HG03565 (cell line): ENCODE results near the gene FMR1NB.

Experiments
- ATAC-seq: cut with Tn5 transposase; IDR thresholded peaks from one replicate; pipeline ENCODE4 v1.9.1; 2021; ENCODE audit warnings: mild to moderate bottlenecking, moderate library complexity; ENCODE audit not compliant: unreplicated experiment

The FMR1NB gene, protein sequence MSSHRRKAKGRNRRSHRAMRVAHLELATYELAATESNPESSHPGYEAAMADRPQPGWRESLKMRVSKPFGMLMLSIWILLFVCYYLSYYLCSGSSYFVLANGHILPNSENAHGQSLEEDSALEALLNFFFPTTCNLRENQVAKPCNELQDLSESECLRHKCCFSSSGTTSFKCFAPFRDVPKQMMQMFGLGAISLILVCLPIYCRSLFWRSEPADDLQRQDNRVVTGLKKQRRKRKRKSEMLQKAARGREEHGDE

DNA sequence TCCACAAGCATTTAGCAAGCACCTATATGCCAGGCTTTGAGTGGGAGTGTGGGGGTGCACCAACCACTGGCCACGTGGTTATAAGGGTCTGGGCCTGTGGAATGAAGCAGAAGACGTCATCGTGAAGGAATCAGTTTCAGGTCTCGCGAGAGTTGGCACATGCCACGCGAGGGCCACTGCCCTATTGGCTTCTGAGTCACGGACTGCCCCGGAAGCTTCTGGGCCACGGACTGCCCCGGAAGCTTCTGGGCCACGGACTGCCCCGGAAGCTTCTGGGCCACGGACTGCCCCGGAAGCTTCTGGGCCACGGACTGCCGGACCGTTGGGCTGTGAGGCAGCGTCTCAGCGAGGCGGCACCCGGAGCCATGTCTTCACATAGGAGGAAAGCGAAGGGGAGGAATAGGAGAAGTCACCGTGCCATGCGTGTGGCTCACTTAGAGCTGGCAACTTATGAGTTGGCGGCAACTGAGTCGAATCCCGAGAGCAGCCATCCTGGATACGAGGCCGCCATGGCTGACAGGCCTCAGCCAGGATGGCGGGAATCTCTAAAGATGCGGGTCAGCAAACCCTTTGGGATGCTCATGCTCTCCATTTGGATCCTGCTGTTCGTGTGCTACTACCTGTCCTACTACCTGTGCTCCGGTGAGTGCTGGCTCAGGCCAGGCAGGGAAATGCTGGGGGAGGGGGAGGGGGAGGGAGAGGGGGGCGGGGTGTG lies at the start of gene FMR1NB:
Gene FMR1NB (plus strand): TSS at position 300 of the 715 bp plus-strand sequence. CDS start 66 bp downstream, at position 366.
- ATAC-seq: no peak

DNA sequence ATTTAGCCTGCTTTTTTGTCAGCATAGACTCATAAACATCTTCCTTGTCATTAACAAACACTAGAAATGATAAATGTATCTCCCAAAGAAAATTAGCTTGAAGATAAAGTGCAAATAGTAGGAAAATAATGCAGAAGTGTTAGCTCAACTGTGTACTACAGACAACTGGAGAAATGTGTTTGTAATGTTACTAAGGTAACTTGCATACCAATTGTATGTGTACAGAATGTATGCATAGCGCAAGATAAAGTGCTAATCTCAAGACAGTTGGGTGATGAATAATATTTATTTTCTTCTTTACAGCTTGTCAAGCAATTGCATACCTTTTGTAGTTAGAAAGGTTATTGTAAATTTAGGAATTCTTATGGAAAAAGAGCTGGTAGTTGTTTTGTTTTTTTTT lies 47.3 kb upstream of the FMR1NB start:
- ATAC-seq: no peak

DNA sequence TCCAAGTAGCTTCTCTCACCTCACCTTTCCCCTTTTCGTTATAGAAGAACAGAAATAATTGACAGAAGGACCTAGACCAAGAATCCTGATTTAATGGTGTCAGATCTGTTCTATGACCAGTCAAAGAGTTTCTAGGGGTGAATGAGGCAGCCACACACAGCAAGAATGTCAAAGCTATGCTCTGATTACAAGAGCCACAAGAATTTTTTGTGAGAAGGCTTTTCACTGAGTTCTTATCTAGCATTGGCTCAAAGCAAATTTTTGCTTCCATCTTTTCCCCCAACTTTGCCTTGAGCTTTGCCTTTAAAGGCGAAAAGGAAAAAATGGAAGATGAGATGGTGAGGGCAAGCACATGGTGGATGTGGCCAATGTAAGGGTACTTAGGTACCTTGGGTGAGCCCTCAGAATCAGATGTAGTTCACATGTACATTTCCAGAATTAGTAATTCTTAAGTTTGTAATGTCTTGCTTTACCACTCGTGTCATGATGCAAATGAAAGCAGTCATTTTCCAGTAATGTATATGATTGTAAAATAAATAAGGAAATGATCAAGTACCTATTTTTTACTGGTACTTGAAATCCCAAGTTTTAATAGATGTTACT lies 45.9 kb upstream of the FMR1NB start:
- no peak for ATAC-seq

DNA sequence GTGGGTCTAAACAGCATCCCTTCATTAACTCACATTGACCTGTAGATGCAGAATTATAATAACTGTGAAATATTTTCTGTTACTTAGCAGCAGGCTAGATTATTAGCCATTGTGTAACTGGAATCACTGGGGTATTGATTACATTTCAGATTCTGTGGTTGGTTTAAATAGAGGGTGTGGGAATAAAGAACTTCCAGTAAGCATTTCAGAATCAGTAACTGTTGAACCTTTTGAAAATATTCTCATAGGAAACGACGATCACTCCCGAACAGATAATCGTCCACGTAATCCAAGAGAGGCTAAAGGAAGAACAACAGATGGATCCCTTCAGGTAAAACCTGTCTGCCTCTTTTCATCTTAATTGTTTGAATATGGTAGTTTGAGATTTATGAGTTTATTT lies 35.9 kb upstream of the FMR1NB start:
- no peak for ATAC-seq

DNA sequence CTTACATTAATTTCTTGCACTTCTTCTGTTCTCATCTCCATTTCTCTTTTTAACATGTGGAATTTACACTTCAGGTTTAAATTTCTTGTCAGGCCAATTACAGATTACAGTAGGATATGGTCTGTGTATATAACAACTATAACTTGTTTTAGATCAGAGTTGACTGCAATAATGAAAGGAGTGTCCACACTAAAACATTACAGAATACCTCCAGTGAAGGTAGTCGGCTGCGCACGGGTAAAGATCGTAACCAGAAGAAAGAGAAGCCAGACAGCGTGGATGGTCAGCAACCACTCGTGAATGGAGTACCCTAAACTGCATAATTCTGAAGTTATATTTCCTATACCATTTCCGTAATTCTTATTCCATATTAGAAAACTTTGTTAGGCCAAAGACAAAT lies 32.6 kb upstream of the FMR1NB start:
- no peak for ATAC-seq

DNA sequence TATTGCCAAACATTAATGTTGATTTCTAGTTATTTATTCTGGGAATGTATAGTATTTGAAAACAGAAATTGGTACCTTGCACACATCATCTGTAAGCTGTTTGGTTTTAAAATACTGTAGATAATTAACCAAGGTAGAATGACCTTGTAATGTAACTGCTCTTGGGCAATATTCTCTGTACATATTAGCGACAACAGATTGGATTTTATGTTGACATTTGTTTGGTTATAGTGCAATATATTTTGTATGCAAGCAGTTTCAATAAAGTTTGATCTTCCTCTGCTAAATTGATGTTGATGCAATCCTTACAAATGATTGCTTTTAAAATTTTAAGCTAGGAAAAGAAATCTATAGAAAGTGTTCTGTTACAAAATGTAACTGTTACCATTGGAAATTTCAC lies 30.8 kb upstream of the FMR1NB start:
- no peak for ATAC-seq

DNA sequence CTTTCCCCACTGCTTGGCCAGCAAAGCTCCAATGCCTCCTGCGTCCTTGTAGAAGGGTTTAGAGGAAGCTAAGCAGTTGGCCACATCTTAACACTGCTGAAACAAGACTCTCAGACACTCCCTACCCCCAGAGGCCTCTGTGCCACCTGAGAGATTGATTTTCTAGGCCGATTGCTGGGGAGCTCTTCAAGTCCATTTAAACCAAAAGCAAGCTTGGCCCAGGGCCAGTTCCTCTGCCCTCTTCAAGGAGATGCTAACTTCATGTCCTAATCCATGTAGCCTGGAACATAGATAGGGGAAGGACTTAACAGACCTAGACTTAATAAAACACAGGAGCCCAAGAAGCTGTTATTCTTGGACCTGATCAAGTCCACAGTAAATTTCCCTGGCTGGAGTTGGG lies 27.2 kb upstream of the FMR1NB start:
- no peak for ATAC-seq

DNA sequence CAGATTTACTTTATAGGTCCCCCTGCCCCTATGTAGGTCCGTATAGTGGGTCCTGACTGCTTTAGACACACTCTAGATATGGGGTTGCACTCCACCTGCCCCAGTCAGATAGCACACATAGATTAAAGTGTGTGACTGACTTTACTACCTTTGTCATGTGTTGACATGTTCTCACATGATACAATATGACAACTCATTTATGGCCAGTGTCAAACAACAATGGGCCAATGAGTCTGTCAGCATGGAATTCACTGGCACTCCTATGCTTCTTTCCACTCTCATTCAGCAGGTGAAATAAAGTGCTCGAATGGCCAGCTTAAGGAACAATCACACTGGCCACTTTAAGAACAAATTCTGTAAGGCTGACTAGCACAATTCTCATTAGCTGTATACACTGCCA lies 23.8 kb upstream of the FMR1NB start:
- ATAC-seq: no peak

DNA sequence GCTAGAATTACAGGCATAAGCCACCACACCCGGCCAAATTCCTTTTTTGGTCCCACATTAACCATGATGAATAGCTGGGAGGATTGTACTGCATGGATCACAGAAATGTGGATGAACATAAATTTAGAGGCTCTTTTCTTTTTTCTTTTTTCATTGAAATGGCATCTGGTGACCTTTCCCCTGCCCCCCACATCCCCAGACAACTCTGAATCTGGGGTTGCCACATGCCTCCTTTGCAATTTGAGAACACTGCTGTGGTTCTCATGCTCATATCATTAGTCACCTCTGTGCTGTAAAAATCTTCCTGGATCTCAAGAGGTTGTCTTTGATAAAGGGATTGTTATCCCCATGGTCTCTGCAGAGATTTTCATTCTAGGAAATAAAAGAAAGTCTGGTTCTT lies 22.8 kb upstream of the FMR1NB start:
- ATAC-seq: no peak

DNA sequence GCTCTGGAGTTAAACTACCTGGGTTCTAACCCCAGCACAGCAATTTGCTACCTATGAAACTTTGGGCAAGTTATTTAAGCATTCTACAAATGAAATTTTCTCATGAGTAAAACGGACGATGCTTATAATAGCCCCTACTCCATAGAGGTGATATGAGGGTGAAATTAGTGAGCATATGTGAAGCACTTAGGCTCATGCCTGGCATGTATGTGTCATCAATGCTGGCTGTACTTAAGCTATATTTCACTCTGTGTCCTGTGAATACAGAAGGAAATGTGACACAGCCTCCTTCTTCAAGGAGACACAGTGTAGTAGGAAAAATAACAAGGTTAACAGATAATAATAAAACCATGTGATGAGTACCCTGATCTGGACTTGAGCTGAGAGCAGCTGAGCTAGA lies 20.4 kb upstream of the FMR1NB start:
- no peak for ATAC-seq

DNA sequence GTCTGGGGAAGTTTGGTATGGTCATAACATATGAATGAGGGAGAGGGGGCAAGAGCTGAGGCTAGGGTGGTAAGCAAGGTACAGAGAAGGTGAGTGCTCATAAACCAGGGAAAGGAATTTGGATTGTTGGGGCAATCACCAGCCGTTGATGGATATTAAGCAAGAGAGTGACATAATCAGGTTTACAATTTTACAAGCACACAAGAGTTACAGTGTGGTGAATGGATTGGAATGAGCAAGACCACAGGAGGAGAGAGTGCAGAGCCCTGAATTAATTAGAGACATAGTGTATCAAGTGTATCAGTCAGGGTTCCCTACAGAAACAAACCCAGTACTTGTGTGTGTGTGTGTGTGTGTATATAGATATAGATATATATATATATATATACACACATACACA lies 18.7 kb upstream of the FMR1NB start:
- no peak for ATAC-seq

DNA sequence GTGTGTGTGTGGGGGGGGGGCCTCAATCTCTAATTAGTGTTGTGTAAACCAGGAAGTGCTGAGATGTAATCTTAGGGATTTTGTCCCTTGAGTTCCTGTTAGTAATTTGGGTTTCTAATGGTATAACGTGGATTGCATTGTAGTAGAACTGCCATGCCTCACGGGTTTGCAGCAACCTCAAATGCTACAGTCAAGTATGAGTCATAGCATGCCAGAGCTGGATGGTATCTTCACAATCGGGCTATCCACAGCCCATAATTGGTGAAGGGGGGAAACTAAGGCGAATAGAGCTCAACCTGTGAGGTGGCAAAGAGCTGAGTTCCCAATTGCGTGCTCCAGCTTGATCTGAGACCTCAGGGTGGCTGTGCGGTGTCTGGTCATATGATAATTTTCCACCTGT lies 2.2 kb upstream of the FMR1NB start:
- no peak for ATAC-seq

DNA sequence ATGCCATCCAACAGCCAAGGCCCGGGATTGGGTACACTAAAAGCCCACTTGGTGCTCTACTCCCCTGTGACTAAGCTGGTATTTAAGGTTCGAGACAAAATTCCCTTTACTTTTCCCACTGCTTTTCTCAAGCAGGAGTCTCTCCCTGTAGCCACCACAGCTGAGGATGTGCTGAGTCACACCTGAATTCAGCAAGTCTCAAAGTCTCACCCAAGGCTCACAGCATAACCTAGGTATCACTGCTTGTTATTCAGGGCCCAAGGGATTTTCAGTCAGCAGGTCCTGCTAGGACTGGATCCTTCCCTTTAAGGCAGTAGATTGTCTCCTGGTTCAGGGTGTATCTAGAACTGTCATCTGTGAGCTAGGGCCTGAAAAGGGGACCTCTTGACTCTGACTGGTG lies 39.2 kb downstream of the FMR1NB start:
- ATAC-seq: no peak

DNA sequence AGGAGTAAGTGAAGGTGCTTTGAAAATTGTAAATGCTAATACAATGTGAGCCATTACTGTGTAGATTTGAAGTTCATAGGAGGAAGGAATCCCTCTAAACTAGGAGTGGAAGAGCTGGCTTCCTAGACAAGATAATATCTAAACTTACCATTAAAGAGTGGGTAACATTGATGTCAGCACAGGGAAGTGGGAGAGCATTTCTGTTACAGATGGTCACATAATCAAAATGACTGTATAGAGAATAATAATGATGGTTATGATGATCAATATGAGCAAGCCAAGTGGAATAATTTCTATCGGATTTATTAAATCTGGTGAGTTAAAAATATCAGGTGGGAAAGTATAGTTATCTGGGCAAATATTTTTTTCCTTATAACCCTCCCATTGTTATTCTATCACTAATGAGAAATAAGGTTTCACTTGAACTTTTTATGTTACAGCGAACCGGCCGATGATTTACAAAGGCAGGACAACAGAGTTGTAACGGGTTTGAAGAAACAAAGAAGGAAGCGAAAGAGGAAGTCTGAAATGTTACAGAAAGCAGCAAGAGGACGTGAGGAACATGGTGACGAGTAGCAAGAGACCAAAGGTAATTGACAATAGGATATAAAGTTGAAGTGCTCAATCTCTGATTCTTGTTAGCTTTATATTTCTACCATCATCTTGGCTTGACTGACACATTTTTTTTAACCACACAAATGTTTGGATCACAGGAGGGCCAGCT lies 43.5 kb downstream of the FMR1NB start:
- ATAC-seq: peak; percentile 94

DNA sequence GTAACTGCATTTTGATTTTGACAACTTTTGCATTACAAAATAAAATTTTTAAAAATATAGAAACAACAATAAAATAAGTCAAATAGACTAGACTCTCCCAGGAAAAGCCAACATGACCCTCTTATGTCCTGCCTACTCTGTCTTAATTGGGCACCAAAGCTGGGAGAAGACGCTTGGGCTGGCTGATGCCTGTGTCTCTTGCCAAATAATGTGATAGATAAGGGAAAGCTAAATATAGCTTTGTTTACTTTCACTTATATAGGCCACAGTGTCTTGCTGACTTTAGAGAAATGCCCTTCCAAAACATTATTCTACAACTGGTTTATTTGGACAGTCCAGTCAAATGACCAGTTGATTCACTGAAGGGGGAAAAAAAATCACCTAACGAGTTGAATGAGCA lies 54.2 kb downstream of the FMR1NB start:
- no peak for ATAC-seq

DNA sequence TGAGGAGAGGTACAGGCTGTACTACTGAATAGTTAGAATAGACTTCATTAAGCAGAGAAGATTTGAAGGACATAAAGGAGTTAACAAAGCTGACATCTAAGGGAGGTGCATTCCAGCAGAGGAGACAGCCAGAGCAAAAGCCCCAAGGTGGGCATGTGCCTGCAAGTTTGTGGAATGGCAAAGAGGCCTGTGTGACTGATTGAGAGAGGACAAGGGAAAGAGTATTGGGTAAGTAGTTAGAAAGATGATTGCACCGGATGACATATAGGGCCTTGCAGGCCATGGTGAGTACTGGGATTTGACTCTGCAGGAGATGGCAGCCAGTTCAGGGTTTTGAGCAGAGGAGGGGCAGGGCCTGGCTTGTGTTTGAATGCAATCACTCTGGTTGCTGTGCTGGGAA lies 55.9 kb downstream of the FMR1NB start:
- ATAC-seq: no peak

DNA sequence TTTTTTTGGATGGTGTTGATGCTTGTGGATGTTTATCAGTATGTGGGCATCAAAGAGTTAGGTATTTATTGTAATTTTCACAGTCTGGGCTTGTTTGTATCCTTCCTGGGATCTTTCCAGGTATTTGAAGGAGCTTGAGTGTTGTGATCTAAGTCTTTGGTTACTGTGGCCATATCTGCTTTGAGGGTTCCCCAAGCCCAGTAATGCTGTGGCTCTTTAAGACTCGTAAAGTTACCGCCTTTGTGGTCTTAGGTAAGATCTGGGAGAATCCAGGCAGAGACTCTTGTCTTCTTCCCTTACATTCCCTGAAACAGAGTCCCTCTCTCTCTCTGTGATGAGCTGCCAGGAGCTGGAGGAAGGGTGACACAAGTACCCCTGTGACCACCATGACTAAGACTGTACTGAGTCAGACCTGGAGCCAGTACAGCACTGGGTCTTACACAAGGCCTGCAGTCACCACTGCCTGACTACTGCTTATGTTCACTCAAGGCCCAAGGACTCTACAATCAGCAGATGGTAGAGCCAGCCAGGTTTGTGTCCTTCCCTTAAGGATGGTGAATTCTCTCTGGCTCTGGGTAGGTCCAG lies 62.2 kb downstream of the FMR1NB start:
- ATAC-seq: no peak

DNA sequence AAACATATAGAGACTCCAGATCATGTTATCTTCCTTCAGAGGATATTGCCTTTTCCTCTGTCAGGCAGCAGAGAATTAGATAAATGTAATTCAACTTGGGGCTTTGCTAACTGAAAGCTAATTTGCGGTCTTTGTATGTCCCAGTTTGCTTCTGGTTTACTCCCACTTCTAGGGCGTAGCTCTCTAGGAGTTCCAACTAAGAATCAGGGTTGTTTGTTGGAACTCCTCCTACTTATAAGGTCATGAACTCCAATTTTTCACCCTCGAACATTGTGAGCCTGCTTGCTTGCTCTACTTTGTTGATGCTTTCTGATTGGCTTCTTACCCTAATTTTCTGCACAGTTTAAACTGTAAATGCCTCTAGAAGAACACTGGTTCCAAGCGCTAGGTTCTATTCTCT lies 66.1 kb downstream of the FMR1NB start:
- no peak for ATAC-seq

DNA sequence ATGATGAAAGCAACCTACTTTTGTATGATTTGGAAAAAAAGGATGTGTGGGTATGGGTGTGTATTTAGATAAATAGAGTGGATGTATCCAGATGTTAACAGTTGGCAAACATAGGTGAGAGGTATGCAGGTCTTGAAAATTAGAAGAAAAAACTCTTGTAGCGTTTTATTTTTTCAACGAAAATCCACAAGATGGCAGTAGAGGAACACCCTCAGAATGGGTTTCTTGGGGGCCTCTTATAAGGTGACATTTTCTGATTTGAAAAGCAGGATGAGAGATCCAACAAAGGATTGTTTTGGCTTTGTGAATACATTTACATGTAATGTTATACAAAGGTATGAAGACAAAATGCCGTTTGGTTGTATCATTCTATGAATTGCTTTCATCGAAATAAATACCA lies 68.3 kb downstream of the FMR1NB start:
- no peak for ATAC-seq

DNA sequence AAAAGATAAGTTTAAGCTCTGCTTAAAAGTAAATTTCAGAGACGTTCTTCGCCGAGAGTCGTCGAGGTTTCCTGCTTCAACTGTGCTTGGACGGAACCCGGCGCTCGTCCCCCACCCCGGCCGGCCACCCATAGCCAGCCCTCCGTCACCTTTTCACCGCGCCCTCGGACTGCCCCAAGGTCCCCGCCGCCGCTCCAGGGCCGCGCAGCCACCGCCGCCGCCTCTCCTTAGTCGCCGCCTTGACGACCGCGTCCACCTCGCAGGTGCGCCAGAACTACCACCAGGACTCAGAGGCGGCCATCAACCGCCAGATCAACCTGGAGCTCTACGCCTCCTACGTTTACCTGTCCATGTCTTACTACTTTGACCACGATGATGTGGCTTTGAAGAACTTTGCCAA lies 70.8 kb downstream of the FMR1NB start:
- ATAC-seq: no peak

DNA sequence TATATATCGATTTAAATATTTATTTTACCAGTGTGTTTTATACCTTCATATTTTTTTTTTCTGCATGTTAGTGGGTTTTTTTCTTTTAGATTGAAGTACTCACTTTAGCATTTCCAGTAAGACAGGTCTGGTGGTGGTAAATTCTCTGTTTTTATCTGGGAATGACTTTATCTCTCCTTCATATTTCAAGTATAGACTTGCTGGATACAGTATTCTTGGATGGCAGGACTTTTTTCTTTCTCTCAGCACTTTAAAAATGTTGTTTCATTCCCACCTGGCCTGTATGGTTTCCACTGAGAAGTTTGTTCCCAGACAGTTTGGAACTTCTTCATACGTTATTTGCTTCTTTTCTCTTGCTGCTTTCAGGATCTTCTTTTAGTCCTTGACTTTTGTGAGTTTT lies 86.1 kb downstream of the FMR1NB start:
- no peak for ATAC-seq
